K562 (cell line): Measurements from ENCODE around the gene ABHD8. TPM values are rescaled to one million over a fixed set of nuclear protein-coding genes. Genes with fewer than 3 reads are reported as not detected.

ENCODE experiments used
- ATAC-seq: fragments of 200-7000 bp; cut with Tn5 transposase; 3 replicates; pipeline ENCODE4 v1.9.1; 2020; ENCODE audit warnings: moderate library complexity
- BruUV-seq: library from RNA; stranded (reverse); fragments of 400-500 nt; replicated peaks from 2 replicates; lab custom pipeline; 2021; lab: Mats Ljungman, UMichigan
- CTCF ChIA-PET: fragments of 300-600 bp; formaldehyde crosslinking; extraction: SDS; loops from one replicate; lab custom pipeline; 2021; ENCODE audit warnings: low intra/inter-chr PET ratio; lab: Yijun Ruan, JAX
- POLR2A ChIA-PET: fragments of 300-600, 350-650 bp; sonication (Branson Sonifier 250); formaldehyde crosslinking; extraction: SDS; loops from one replicate; lab custom pipeline; 2021; ENCODE audit warnings: antibody characterized with exemption, inconsistent platforms; lab: Yijun Ruan, JAX
- DNase-seq, 4 experiments: peaks; one replicate each; pipeline versions ENCODE4 v3.0.0 to v3.0.0-alpha.2; 2011 to 2018; ENCODE audit warnings: low spot score in 3 of 4, mixed read lengths in 3 of 4; ENCODE audit errors: extremely low read depth in 1 of 4
- FAIRE-seq: peaks from 2 replicates; lab custom pipeline; 2011; peaks lifted over from hg19 to GRCh38; lab: Jason Lieb, UNC
- H2AFZ ChIP-seq: 2 replicates; pipeline ENCODE4 v1.6.0; 2011; ENCODE audit warnings: low read depth, low read length, control low read depth, inconsistent platforms
- H3K27ac ChIP-seq: fragments of 200-600 bp; 3 replicates; pipeline ENCODE4 v1.8.0; 2011; ENCODE audit warnings: low read depth, mild to moderate bottlenecking, control low read depth, inconsistent platforms, low read length, moderate library complexity, mixed read lengths; ENCODE audit errors: extremely low read depth
- H3K27me3 ChIP-seq, 2 experiments: fragments of 300-600 bp in 1 of 2; 2 replicates in 1 of 2; 3 replicates in 1 of 2; pipeline versions ENCODE4 v1.6.0 to v1.8.0; 2011; ENCODE audit warnings: inconsistent platforms in 2 of 2, low read length in 2 of 2, mild to moderate bottlenecking in 1 of 2, mixed read lengths in 1 of 2, moderate library complexity in 1 of 2; ENCODE audit not compliant: control insufficient read depth in 2 of 2, insufficient read depth in 2 of 2
- H3K36me3 ChIP-seq: fragments of 300-600 bp; 3 replicates; pipeline ENCODE4 v1.8.0; 2011; ENCODE audit warnings: mild to moderate bottlenecking, low read length, inconsistent platforms; ENCODE audit not compliant: control insufficient read depth, insufficient read depth
- H3K4me1 ChIP-seq, 2 experiments: fragments of 200-600 bp in 1 of 2; replicated peaks in 1 of 2; 2 replicates in 1 of 2; 3 replicates in 1 of 2; pipeline versions ENCODE4 v1.5.1 to v1.8.0; 2011; ENCODE audit warnings: inconsistent platforms in 2 of 2, low read length in 2 of 2, mild to moderate bottlenecking in 1 of 2, mixed read lengths in 1 of 2, moderate library complexity in 1 of 2; ENCODE audit not compliant: control insufficient read depth in 2 of 2, insufficient read depth in 2 of 2
- H3K4me2 ChIP-seq: 2 replicates; pipeline ENCODE4 v1.6.1; 2011; ENCODE audit warnings: low read length, control low read depth, inconsistent platforms, mixed read lengths; ENCODE audit not compliant: insufficient read depth
- H3K4me3 ChIP-seq: fragments of 200-600 bp; sonication (generic), shearing (Covaris generic); 2 replicates; pipeline ENCODE4 v1.5.1; 2016; ENCODE audit warnings: control low read depth, inconsistent platforms
- H3K79me2 ChIP-seq: fragments of 200-600 bp; 3 replicates; pipeline ENCODE4 v1.8.0; 2011; ENCODE audit warnings: low read length, inconsistent platforms; ENCODE audit not compliant: control insufficient read depth, insufficient read depth
- H3K9ac ChIP-seq, 2 experiments: 2 replicates each; pipeline versions ENCODE4 v1.6.0 to v1.6.1; 2011; ENCODE audit warnings: low read depth in 2 of 2, low read length in 2 of 2, control low read depth in 1 of 2, inconsistent platforms in 1 of 2, mild to moderate bottlenecking in 1 of 2, mixed read lengths in 1 of 2; ENCODE audit not compliant: insufficient read depth in 1 of 2
- H3K9me1 ChIP-seq: one replicate; pipeline ENCODE4 v1.6.0; 2011; ENCODE audit warnings: inconsistent platforms, mild to moderate bottlenecking, low read length, moderate library complexity; ENCODE audit not compliant: control insufficient read depth, insufficient read depth
- H3K9me3 ChIP-seq: replicated peaks from 2 replicates; pipeline ENCODE4 v1.5.1; 2011; ENCODE audit warnings: low read depth, low read length, inconsistent platforms; ENCODE audit not compliant: control insufficient read depth, insufficient read depth
- H4K20me1 ChIP-seq: replicated peaks from 2 replicates; pipeline ENCODE4 v1.6.1; 2011; ENCODE audit warnings: low read length, inconsistent platforms, mixed read lengths; ENCODE audit not compliant: control insufficient read depth, insufficient read depth
- ELF4 ChIP-seq: fragments of 450-650 bp; formaldehyde crosslinking; IDR thresholded peaks from 2 replicates; pipeline ENCODE4 v1.4.0; 2022; ENCODE audit warnings: missing genetic modification characterization
- MCM3 ChIP-seq: fragments of 450-650 bp; IDR thresholded peaks from 2 replicates; pipeline ENCODE4 v1.6.1; 2016
- ZNF121 ChIP-seq: sonication (generic); formaldehyde crosslinking; conservative IDR thresholded peaks from 2 replicates; pipeline ENCODE4 v1.8.0; 2022; ENCODE audit warnings: missing genetic modification reagents
- ZNF263 ChIP-seq: sonication (generic); formaldehyde crosslinking; IDR thresholded peaks from 2 replicates; pipeline ENCODE4 v1.8.0; 2022; ENCODE audit warnings: mild to moderate bottlenecking, missing genetic modification reagents, borderline replicate concordance
- WGBS: fragments of 100-300 bp; shearing (Covaris generic); methylation state at CpG from one replicate; pipeline ENCODE4 v1.1.6; 2016; ENCODE audit warnings: low coverage, mixed read lengths; ENCODE audit not compliant: insufficient coverage; ENCODE audit errors: missing lambda C conversion rate; 5-methylcytosine and 5-hydroxymethylcytosine counted together
- in situ Hi-C: fragments of 300-500 bp; cut with MboI; formaldehyde crosslinking; loops from 4 replicates; pipeline ENCODE4 v1.15.0; 2018; ENCODE audit warnings: inconsistent platforms, mixed read lengths
- intact Hi-C: fragments of 100-400 bp; cut with micrococcal nuclease; formaldehyde crosslinking; loops from 2 replicates; pipeline ENCODE4 v1.14.2; 2022
- polyA plus RNA-seq, 8 experiments: library from polyadenylated mRNA; depleted of rRNA in 4 of 8; stranded (reverse) in 5 of 8; unstranded in 3 of 8; fragments of >200 nt; fragmentation: Nextera tagmentation in 2 of 8; fragmentation: Illumina TruSeq in 1 of 8; extraction: Ambion mirVana in 2 of 8; extraction: Trizol in 1 of 8; gene quantifications; 2 replicates each; pipeline versions ENCODE4 v1.2.1 to v1.2.3, GENCODE V29; 2011 to 2014; ENCODE audit warnings: inconsistent platforms in 1 of 8, missing spikeins in 1 of 8
- total RNA-seq, 7 experiments: library from RNA; depleted of rRNA in 6 of 7; stranded (reverse); fragments of >200 nt in 6 of 7; fragmentation: Illumina TruSeq in 2 of 7; extraction: Trizol in 2 of 7; gene quantifications; 2 replicates each; pipeline versions ENCODE4 v1.2.1 to v1.2.3, GENCODE V29; 2011 to 2021; ENCODE audit warnings: low replicate concordance in 1 of 7
- TF ChIP-seq, protein P1 (sequence below): sonication (generic); formaldehyde crosslinking; IDR thresholded peaks from 2 replicates; pipeline ENCODE4 v1.8.1; 2023; ENCODE audit warnings: mild to moderate bottlenecking, missing genetic modification reagents

Gene ABHD8
- total and polyA plus RNA-seq, 9 of the 15 experiments (the other 6 are each of a cell fraction or from before 2014, with no cell fraction given) = 0.04 to 6.6 (median 2.0) TPM; not detected in 1

DNA sequence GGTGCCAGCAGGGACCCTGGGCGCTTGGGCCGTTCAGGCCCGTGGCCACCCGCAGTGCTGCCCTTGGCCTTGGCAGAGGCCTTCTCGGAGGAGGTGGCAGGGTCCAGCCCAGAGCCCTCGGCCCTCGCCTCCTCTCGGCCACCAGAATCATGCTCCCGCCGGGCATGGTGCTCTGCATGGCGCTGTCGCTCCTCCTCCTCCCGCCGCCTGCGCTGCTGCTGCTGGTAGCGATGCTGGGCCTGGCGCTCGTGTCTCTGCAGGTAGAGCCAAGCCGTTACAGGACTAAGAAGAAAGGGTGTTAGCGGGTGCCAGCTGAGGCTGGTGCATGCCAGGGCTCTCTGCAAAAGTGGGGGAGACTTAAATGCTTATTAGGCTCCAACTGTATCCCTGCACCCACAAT lies 21.9 kb upstream of the ABHD8 start:
- Histone ChIP-seq H3K4me1 (peaks cover 3 to 57% of the 10 kb centered on the region in 2 experiments; a peak in 4 of 5 replicates), H3K36me3 (peaks cover 29% of the 10 kb centered on the region), H3K27ac (no peak overlapping the region), H3K9me1 (peaks cover 4% of the 10 kb centered on the region), H3K4me3 (no peak overlapping the region), H4K20me1 (no peaks in the 10 kb centered on the region; the same call in 1 of the 2 replicates), H3K79me2 (no peaks in the 10 kb centered on the region), H3K9ac (no peak overlapping the region), H2AFZ (no peak overlapping the region), H3K27me3 (no peaks in the 10 kb centered on the region)
- intact Hi-C loops = no loop called here
- POLR2A ChIA-PET = interaction anchor here (0.5 to 6.9 kb wide), 4 partner anchors 9 to 64 kb away, joined by 3 to 41 read pairs (median 4); partner anchors contain the start of genes ANO8 and DDA1
- ATAC-seq = no peak
- no peak for DNase-seq
- in situ Hi-C loops = no loop called here
- no peak for TF ChIP-seq ZNF121 (CRISPR knock-in tag)
- TF ChIP-seq ZNF263 (CRISPR knock-in tag) = peak; percentile 49; the same call in 1 of the 2 replicates
- no peak for TF ChIP-seq MCM3
- TF ChIP-seq, protein P1, sequence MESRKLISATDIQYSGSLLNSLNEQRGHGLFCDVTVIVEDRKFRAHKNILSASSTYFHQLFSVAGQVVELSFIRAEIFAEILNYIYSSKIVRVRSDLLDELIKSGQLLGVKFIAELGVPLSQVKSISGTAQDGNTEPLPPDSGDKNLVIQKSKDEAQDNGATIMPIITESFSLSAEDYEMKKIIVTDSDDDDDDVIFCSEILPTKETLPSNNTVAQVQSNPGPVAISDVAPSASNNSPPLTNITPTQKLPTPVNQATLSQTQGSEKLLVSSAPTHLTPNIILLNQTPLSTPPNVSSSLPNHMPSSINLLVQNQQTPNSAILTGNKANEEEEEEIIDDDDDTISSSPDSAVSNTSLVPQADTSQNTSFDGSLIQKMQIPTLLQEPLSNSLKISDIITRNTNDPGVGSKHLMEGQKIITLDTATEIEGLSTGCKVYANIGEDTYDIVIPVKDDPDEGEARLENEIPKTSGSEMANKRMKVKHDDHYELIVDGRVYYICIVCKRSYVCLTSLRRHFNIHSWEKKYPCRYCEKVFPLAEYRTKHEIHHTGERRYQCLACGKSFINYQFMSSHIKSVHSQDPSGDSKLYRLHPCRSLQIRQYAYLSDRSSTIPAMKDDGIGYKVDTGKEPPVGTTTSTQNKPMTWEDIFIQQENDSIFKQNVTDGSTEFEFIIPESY (CRISPR knock-in tag) = peak; percentile 97
- TF ChIP-seq ELF4 (CRISPR knock-in tag) = no peak
- TF ChIP-seq, all 486 proteins: peak for 2
- CTCF ChIA-PET = no interaction called here
- BruUV-seq = no TSS peak
- Histone ChIP-seq H3K4me2 (no peak overlapping the region), H3K9me3 (no peaks in the 10 kb centered on the region)
- WGBS = 87% methylated on average over 16 of the region's 20 CpGs
- FAIRE-seq = no peak
